MM.1S (cell line): Measurements from ENCODE around the gene TSHZ2.
"Not testable (repeated sequence)": the region's sequence is repeated elsewhere in the genome, so short reads cannot be mapped to it uniquely, and the experiment has no call there.

Experiments used
- DNase-seq: peaks from one replicate; pipeline ENCODE4 v3.0.0-alpha.2; 2015
- H2AFZ ChIP-seq: fragments of 300-600 bp; sonication (generic); 2 replicates; pipeline ENCODE4 v1.6.0; 2016; ENCODE audit warnings: antibody characterized with exemption, low read length
- H3F3A ChIP-seq: fragments of 300-600 bp; sonication (generic); 2 replicates; pipeline ENCODE4 v1.6.1; 2016; ENCODE audit warnings: mild to moderate bottlenecking, antibody characterized with exemption, low read length, moderate library complexity, mixed read lengths; ENCODE audit not compliant: insufficient read depth
- H3K27ac ChIP-seq: fragments of 300-600 bp; sonication (generic); 2 replicates; pipeline ENCODE4 v1.5.1; 2016; ENCODE audit warnings: mild to moderate bottlenecking, low read length
- H3K27me3 ChIP-seq: fragments of 300-600 bp; sonication (generic); replicated peaks from 2 replicates; pipeline ENCODE4 v1.6.0; 2016; ENCODE audit warnings: low read length; ENCODE audit not compliant: insufficient read depth
- H3K36me3 ChIP-seq: fragments of 300-600 bp; sonication (generic); replicated peaks from 2 replicates; pipeline ENCODE4 v1.6.1; 2016; ENCODE audit warnings: mild to moderate bottlenecking, low read length, mixed read lengths; ENCODE audit not compliant: insufficient read depth
- H3K4me1 ChIP-seq: fragments of 300-600 bp; sonication (generic); 2 replicates; pipeline ENCODE4 v1.6.1; 2016; ENCODE audit warnings: low read length, mixed read lengths
- H3K4me2 ChIP-seq: fragments of 300-600 bp; sonication (generic); 2 replicates; pipeline ENCODE4 v1.6.0; 2016; ENCODE audit warnings: low read depth, low read length
- H3K4me3 ChIP-seq: fragments of 300-600 bp; sonication (generic); 2 replicates; pipeline ENCODE4 v1.5.1; 2016; ENCODE audit warnings: low read length, mixed read lengths
- H3K79me2 ChIP-seq: fragments of 300-600 bp; sonication (generic); 2 replicates; pipeline ENCODE4 v1.6.1; 2016; ENCODE audit warnings: mixed run types, low read length, mixed read lengths
- H3K9ac ChIP-seq: fragments of 300-600 bp; sonication (generic); 2 replicates; pipeline ENCODE4 v1.6.1; 2016; ENCODE audit warnings: low read length, mixed read lengths
- H3K9me2 ChIP-seq: fragments of 300-600 bp; sonication (generic); replicated peaks from 2 replicates; pipeline ENCODE4 v1.6.1; 2016; ENCODE audit warnings: mild to moderate bottlenecking, low read length, mixed read lengths; ENCODE audit not compliant: insufficient read depth
- H3K9me3 ChIP-seq: fragments of 300-600 bp; sonication (generic); replicated peaks from 2 replicates; pipeline ENCODE4 v1.6.1; 2016; ENCODE audit warnings: mild to moderate bottlenecking, low read length, mixed read lengths; ENCODE audit not compliant: insufficient read depth
- H4K20me1 ChIP-seq: fragments of 300-600 bp; sonication (generic); 2 replicates; pipeline ENCODE4 v1.6.1; 2016; ENCODE audit warnings: mild to moderate bottlenecking, low read length, moderate library complexity, mixed read lengths; ENCODE audit not compliant: insufficient read depth
- EZH2 ChIP-seq: fragments of 300-600 bp; sonication (generic); optimal IDR thresholded peaks from 2 replicates; pipeline ENCODE3; 2017; ENCODE audit warnings: low read depth, mild to moderate bottlenecking, antibody characterized with exemption, low read length, mixed read lengths
- EZH2phosphoT487 ChIP-seq: fragments of 300-600 bp; sonication (generic); IDR thresholded peaks from 2 replicates; pipeline ENCODE4 v1.6.1; 2018; ENCODE audit warnings: antibody characterized with exemption, low read length
- TF ChIP-seq, protein P1 (sequence below): fragments of 300-600 bp; sonication (generic); IDR thresholded peaks from 2 replicates; pipeline ENCODE4 v1.5.1; 2016; ENCODE audit warnings: antibody characterized with exemption, low read length, mixed read lengths

TSHZ2 gene

DNA sequence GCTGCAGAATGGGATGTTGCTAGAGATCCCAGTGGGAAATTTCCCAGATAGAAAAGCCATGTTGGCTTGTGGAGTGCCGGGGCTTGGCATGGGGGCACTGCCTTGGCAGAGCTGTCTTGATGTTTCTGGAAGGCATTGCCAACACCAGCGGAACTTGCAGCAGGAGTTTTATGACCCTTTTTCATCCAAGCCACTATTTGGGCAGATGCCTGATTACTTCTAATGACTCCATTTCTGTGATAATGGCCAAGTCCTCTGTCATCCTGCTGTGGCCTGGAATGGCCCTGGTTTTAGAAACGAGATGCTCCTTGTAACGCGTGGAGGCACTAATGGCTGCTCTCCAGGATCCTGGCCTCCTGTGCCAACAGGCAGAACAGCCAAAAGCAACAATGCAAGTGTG is 392.5 kb downstream of the TSHZ2 start:
- H3F3A ChIP-seq, result no peaks in the 10 kb centered on the region
- H3K4me3 ChIP-seq, result no peak overlapping the region
- H3K4me1 ChIP-seq, result no peaks in the 10 kb centered on the region
- TF ChIP-seq, protein P1, sequence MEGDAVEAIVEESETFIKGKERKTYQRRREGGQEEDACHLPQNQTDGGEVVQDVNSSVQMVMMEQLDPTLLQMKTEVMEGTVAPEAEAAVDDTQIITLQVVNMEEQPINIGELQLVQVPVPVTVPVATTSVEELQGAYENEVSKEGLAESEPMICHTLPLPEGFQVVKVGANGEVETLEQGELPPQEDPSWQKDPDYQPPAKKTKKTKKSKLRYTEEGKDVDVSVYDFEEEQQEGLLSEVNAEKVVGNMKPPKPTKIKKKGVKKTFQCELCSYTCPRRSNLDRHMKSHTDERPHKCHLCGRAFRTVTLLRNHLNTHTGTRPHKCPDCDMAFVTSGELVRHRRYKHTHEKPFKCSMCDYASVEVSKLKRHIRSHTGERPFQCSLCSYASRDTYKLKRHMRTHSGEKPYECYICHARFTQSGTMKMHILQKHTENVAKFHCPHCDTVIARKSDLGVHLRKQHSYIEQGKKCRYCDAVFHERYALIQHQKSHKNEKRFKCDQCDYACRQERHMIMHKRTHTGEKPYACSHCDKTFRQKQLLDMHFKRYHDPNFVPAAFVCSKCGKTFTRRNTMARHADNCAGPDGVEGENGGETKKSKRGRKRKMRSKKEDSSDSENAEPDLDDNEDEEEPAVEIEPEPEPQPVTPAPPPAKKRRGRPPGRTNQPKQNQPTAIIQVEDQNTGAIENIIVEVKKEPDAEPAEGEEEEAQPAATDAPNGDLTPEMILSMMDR, result no peak
- TF ChIP-seq EZH2phosphoT487 (no peak), EZH2 (no peak)
- H4K20me1 ChIP-seq, result no peaks in the 10 kb centered on the region
- DNase-seq, result no peak
- H3K36me3 ChIP-seq, result no peaks in the 10 kb centered on the region
- H3K27me3 ChIP-seq, result no peaks in the 10 kb centered on the region
- H3K79me2 ChIP-seq, result no peaks in the 10 kb centered on the region
- no peaks in the 10 kb centered on the region for H3K9me2 ChIP-seq
- no peaks in the 10 kb centered on the region for H3K9me3 ChIP-seq
- no peak overlapping the region for H3K27ac ChIP-seq
- H2AFZ ChIP-seq, result no peak overlapping the region
- H3K9ac ChIP-seq, result no peak overlapping the region
- no peak overlapping the region for H3K4me2 ChIP-seq

DNA sequence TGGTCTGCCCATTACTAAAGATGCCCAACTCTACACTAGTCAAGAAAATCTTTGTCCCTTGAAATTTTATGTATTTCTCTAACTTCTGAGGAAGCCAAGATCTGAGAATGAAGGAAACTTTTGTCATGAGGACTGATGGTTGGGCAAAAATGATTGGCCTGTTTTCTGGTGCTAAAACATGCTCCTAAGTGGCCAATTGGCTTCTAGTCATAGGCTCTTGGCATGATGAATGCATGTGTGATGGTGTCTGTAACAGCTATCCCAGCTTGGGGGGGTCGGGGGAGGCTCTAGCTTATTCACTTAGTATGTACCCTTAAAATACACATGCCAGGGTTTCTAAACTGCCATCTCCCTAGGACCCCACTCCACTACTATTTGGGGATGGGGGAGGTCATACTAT is 392.9 kb downstream of the TSHZ2 start:
- Histone ChIP-seq H2AFZ (no peak overlapping the region), H3K9me2 (no peaks in the 10 kb centered on the region), H3K27me3 (no peaks in the 10 kb centered on the region)

DNA sequence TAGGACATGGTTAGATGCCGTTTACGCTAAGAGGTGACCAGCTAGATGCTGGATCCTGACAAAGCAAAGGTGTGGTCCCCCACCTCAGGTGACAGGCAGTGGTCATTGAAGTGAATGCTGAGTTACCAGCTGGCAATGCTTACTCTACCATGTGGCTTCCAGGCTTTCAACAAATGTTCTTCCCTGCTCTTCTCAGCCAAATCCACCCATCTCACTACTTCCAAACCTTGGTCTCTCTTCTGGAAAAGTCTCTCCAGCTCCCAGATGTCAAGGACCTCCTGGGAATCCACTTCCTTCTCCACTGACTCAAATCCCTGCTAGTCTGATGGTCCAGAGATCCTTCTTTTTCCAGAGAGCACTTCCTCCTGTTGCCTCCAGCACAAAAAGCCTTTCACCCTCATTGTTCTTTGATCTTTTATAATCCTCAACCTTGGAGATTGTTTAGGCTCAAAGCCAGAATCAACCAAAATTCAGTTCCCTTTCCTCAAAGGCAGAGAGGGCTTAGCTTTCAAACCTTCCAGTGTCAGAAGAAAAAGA is 393.4 kb downstream of the TSHZ2 start:
- Histone ChIP-seq H3K9ac (no peak overlapping the region), H3K4me2 (no peak overlapping the region), H3K9me2 (no peaks in the 10 kb centered on the region), H3K9me3 (no peaks in the 10 kb centered on the region), H3K79me2 (no peaks in the 10 kb centered on the region), H3K4me1 (no peaks in the 10 kb centered on the region), H3F3A (no peaks in the 10 kb centered on the region), H2AFZ (no peak overlapping the region), H3K27ac (no peak overlapping the region), H3K36me3 (no peaks in the 10 kb centered on the region), H3K4me3 (no peak overlapping the region), H3K27me3 (no peaks in the 10 kb centered on the region), H4K20me1 (no peaks in the 10 kb centered on the region)
- TF ChIP-seq, protein P1, result no peak
- TF ChIP-seq EZH2phosphoT487 (no peak), EZH2 (no peak)
- DNase-seq, result no peak

More for the DNA sequence above, 392.9 kb downstream of the TSHZ2 start:
- Histone ChIP-seq H3K27ac (no peak overlapping the region), H3F3A (no peaks in the 10 kb centered on the region), H4K20me1 (no peaks in the 10 kb centered on the region), H3K36me3 (no peaks in the 10 kb centered on the region), H3K9ac (no peak overlapping the region), H3K4me3 (no peak overlapping the region), H3K9me3 (no peaks in the 10 kb centered on the region), H3K4me2 (no peak overlapping the region), H3K4me1 (no peaks in the 10 kb centered on the region), H3K79me2 (no peaks in the 10 kb centered on the region)
- DNase-seq, result no peak
- TF ChIP-seq, protein P1, result no peak
- no peak for TF ChIP-seq EZH2
- TF ChIP-seq EZH2phosphoT487, result no peak

DNA sequence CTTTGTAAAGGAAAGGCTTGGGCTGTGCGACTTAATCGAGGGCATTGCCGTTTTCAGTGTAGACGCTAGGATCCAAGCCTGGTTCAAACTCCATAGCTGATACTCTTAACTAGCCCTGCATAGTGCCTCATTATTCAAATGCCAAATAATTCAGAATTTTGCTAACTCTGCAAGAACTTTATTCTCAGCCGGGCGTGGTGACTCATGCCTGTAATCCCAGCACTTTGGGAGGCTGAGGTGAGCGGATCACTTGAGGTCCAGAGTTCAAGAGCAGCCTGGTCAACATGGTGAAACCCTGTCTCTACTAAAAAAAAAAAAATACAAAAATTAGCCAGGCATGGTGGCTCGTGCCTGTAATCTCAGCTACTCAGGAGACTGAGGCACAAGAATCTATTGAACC is 394.8 kb downstream of the TSHZ2 start:
- not testable (repeated sequence) for H3K9ac ChIP-seq, H3K4me3 ChIP-seq, H3F3A ChIP-seq, DNase-seq, H3K79me2 ChIP-seq, H3K27me3 ChIP-seq, H3K9me2 ChIP-seq, H2AFZ ChIP-seq, H3K36me3 ChIP-seq, H3K4me1 ChIP-seq, H4K20me1 ChIP-seq, H3K27ac ChIP-seq, H3K9me3 ChIP-seq, H3K4me2 ChIP-seq
